RKO (cell line): ENCODE data around the gene RBM12.
"Not testable (repeated sequence)": the region's sequence is repeated elsewhere in the genome, so short reads cannot be mapped to it uniquely, and the experiment has no call there.

ENCODE experiments used
- DNase-seq: peaks from one replicate; pipeline ENCODE4 v3.0.0-alpha.2; 2016; ENCODE audit warnings: low spot score

RBM12 gene

GRCh38 chr20:35698298-35699126 lies 33.8 kb upstream of the RBM12 start:
- DNase-seq = peak; percentile 46

- DNase-seq = no peak
These were observed 33.1 kb upstream of the RBM12 start for GRCh38 chr20:35697696-35698297.

GRCh38 chr20:35695978-35696377 lies 31.3 kb upstream of the RBM12 start:
- DNase-seq = no peak

GRCh38 chr20:35695245-35695749 lies 30.6 kb upstream of the RBM12 start:
- no peak for DNase-seq

GRCh38 chr20:35690265-35690664 lies 25.6 kb upstream of the RBM12 start:
- no peak for DNase-seq

GRCh38 chr20:35686872-35687271 lies 22.2 kb upstream of the RBM12 start:
- not testable (repeated sequence) for DNase-seq

GRCh38 chr20:35685368-35685767 lies 20.7 kb upstream of the RBM12 start:
- not testable (repeated sequence) for DNase-seq

GRCh38 chr20:35681960-35682359 lies 17.3 kb upstream of the RBM12 start:
- no peak for DNase-seq

- no peak for DNase-seq
These were observed 15.9 kb upstream of the RBM12 start for GRCh38 chr20:35680452-35681183.

GRCh38 chr20:35674921-35675320 lies 10.2 kb upstream of the RBM12 start:
- DNase-seq = no peak

GRCh38 chr20:35673884-35674283 lies 9.2 kb upstream of the RBM12 start:
- no peak for DNase-seq

GRCh38 chr20:35669681-35670080 lies 5.0 kb upstream of the RBM12 start:
- no peak for DNase-seq

- no peak for DNase-seq
These were observed 4.5 kb upstream of the RBM12 start for GRCh38 chr20:35669221-35669620.

- no peak for DNase-seq
These were observed 1.2 kb upstream of the RBM12 start for GRCh38 chr20:35665949-35666288.

- peak; percentile 95 for DNase-seq
These were observed 909 bp downstream of the RBM12 start for GRCh38 chr20:35663516-35664465.

GRCh38 chr20:35662551-35662950 lies 2.1 kb downstream of the RBM12 start:
- DNase-seq = peak; percentile 35

- peak; percentile 29 for DNase-seq
These were observed 2.8 kb downstream of the RBM12 start for GRCh38 chr20:35661908-35662307.

GRCh38 chr20:35661053-35661452 lies 3.6 kb downstream of the RBM12 start:
- peak; percentile 51 for DNase-seq

GRCh38 chr20:35660122-35660937 lies 4.4 kb downstream of the RBM12 start:
- DNase-seq = no peak

- DNase-seq = no peak
These were observed 7.4 kb downstream of the RBM12 start for GRCh38 chr20:35657271-35657670.

- no peak for DNase-seq
These were observed 10.3 kb downstream of the RBM12 start for GRCh38 chr20:35654415-35654814.
